GM18508 (cell line): ENCODE results near the gene TMEM209.
"Not testable (repeated sequence)": the region's sequence is repeated elsewhere in the genome, so short reads cannot be mapped to it uniquely, and the experiment has no call there.

Source experiments
- ATAC-seq: cut with Tn5 transposase; IDR thresholded peaks from one replicate; pipeline ENCODE4 v1.9.1; 2021; ENCODE audit warnings: moderate number of reproducible peaks; ENCODE audit not compliant: insufficient read depth, unreplicated experiment

The TMEM209 gene

GRCh38 chr7:130131964-130132875, 73.0 kb downstream of the TMEM209 start:
- no peak for ATAC-seq

- no peak for ATAC-seq
Measured at GRCh38 chr7:130131191-130131834, 73.9 kb downstream of the TMEM209 start.

GRCh38 chr7:130129011-130129411, 76.2 kb downstream of the TMEM209 start:
- ATAC-seq: no peak

- no peak for ATAC-seq
Measured at GRCh38 chr7:130127821-130128317, 77.3 kb downstream of the TMEM209 start.

DNA sequence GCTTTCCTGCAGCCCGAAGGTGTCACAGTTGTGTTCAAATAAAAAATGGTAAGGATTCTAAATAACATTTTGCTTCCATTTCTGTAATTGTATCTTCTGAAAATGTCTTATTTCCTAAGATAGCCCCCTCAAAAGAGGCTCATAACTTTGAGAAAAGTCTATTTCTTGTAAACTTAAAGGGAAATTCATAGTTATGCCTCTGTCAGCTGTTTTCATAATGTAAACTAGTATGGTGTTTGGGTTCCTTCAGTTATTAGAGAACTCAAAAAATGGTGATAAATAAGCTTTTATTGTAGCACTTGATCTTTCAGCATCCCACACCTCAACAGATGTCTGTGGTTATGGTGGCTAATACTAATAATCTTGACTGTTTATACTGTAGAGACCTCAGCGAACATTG, 77.8 kb downstream of the TMEM209 start:
- ATAC-seq: no peak

GRCh38 chr7:130126840-130127239, 78.4 kb downstream of the TMEM209 start:
- ATAC-seq: not testable (repeated sequence)

DNA sequence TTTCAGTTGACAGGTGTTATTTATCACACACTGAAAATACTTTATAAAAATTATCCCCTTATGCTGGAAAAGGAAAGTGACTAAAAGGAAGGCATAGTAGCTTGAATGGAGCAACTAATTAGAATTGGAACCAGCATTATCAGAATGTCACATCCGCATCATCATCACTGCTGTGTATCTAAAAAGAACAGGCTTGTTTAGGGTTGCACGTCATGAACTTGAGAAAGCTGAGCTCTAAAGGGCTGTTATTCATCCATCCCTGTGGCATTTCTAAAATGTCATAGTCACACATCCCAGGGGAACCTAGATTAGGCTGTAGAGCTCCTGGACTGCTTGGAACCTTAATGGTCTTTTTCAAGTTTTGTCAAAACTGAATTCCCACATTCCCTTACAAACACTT, 80.5 kb downstream of the TMEM209 start:
- no peak for ATAC-seq

DNA sequence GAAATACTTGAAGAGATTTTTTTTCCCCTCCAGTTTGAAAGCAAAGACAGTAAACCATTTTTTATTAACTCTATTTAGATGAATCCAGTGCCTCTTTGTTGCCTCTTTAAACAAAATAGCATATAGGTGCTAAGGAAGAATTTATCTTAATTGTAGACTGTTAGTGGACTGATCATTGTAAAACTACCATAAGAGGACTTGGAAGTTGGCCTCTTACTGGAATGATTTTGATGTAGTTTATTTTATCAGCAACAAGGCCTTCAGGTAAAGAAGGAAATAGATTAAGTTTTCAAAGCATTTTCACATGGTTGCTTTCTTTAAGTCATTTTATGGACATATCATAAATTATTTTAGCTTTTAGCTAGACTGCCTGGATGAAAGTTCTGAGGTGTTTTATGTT, 81.7 kb downstream of the TMEM209 start:
- no peak for ATAC-seq

- ATAC-seq: no peak
Measured at GRCh38 chr7:130118801-130119200, 86.4 kb downstream of the TMEM209 start.

DNA sequence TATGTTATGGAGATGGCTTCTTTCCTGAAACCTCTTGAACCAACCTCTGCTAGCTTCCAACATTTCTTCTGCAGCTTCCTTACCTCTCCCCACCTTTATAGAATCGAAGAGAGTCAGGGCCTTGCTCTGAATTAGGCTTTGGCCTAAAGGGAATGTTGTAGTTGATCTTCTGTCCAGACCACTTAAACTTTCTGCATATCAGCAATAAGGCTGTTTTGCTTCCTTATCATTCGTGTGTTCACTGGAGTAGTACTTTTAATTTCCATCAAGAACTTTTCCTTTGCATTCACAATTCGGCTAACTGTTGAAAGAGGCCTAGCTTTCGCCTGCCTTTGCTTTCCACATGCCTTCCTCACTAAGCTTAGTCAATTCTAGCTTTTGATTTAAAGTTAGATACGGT, 86.9 kb downstream of the TMEM209 start:
- ATAC-seq: no peak

- no peak for ATAC-seq
Measured at GRCh38 chr7:130114776-130115175, 90.4 kb downstream of the TMEM209 start.
